Transverse colon (tissue), 4 donors: ENCODE measurements around the gene S100A3. TPM values are rescaled to one million over a fixed set of nuclear protein-coding genes. Genes with fewer than 3 reads are reported as not detected.
"Not testable (repeated sequence)": the region's sequence is repeated elsewhere in the genome, so short reads cannot be mapped to it uniquely, and the experiment has no call there.

ENCODE experiments used
- DNase-seq: peaks from one replicate; pipeline ENCODE4 v3.0.0-alpha.2; 2019
- H3K27ac ChIP-seq, 4 donors: fragments of 200-600 bp; sonication (generic); 2 replicates each; pipeline ENCODE4 v1.5.1; 2016 to 2018; ENCODE audit warnings: inconsistent platforms in 4 of 4
- H3K27me3 ChIP-seq: fragments of 200-600 bp; sonication (generic); 2 replicates; pipeline ENCODE4 v1.5.1; 2017; ENCODE audit warnings: inconsistent platforms
- H3K36me3 ChIP-seq, 4 donors: fragments of 200-600 bp; sonication (generic); 2 replicates each; pipeline ENCODE4 v1.5.1; 2017 to 2019; ENCODE audit warnings: inconsistent platforms in 4 of 4
- H3K4me1 ChIP-seq, 4 donors: fragments of 200-600 bp; sonication (generic); 2 replicates each; pipeline ENCODE4 v1.5.1; 2017 to 2020; ENCODE audit warnings: inconsistent platforms in 4 of 4
- H3K4me3 ChIP-seq, 4 donors: fragments of 200-600 bp; sonication (generic); 1 replicate in 1 of 4; 2 replicates in 3 of 4; pipeline versions ENCODE4 v1.5.1 to v1.6.1; 2017 to 2019; ENCODE audit warnings: inconsistent platforms in 4 of 4
- H3K9me3 ChIP-seq, 2 donors: fragments of 200-600 bp; sonication (generic); 2 replicates each; pipeline ENCODE4 v1.5.1; 2017 to 2019; ENCODE audit warnings: inconsistent platforms in 2 of 2
- EP300 ChIP-seq: sonication (generic); formaldehyde crosslinking; IDR thresholded peaks from one replicate; pipeline ENCODE4 v1.6.1; 2017; ENCODE audit warnings: antibody characterized with exemption, low read depth
- POLR2A ChIP-seq: fragments of 450-650 bp; IDR thresholded peaks from one replicate; pipeline ENCODE4 v1.6.1; 2016; ENCODE audit warnings: antibody characterized with exemption, mild to moderate bottlenecking, moderate library complexity
- POLR2AphosphoS5 ChIP-seq, 3 donors: sonication (generic); formaldehyde crosslinking; IDR thresholded peaks; one replicate each; pipeline ENCODE4 v1.6.1; 2016; ENCODE audit warnings: antibody characterized with exemption in 3 of 3
- WGBS, 2 donors: methylation state at CpG; one replicate each; pipeline ENCODE4 v1.1.5; 2018; ENCODE audit warnings: low coverage in 1 of 2; 5-methylcytosine and 5-hydroxymethylcytosine counted together
- in situ Hi-C, 4 donors: fragments of 200-750 bp; cut with MboI; loops; one replicate each; pipeline versions ENCODE4 v1.15.0 to v1.15.1; 2017; ENCODE audit warnings: low sequenced_read_pairs in 3 of 4, low pct_ligation_motif_present in 1 of 4, low pct_unique_long_range_greater_than_20kb in 1 of 4
- intact Hi-C: fragments of 100-400 bp; cut with DNase I; formaldehyde crosslinking; loops from one replicate; pipeline ENCODE4 v1.15.1; 2023; ENCODE audit warnings: low total_unique reads
- total RNA-seq, 4 donors: library from RNA; depleted of rRNA; stranded (reverse); fragments of >200 nt; gene quantifications; one replicate each; pipeline ENCODE4 v1.1.0, GENCODE V29; 2016
- TF ChIP-seq, protein P1 (sequence below), 5 experiments: fragments of 200-600 bp in 3 of 5; fragments of 450-650 bp in 2 of 5; sonication (generic) in 3 of 5; IDR thresholded peaks; 1 replicate in 2 of 5; 2 replicates in 3 of 5; pipeline ENCODE4 v1.5.1; 2016 to 2017; ENCODE audit warnings: antibody characterized with exemption in 5 of 5, inconsistent platforms in 3 of 5, mild to moderate bottlenecking in 2 of 5, moderate library complexity in 1 of 5

S100A3 gene
- total RNA-seq, 4 donors from 2014 or later: 0.64 TPM; not detected in 3

DNA sequence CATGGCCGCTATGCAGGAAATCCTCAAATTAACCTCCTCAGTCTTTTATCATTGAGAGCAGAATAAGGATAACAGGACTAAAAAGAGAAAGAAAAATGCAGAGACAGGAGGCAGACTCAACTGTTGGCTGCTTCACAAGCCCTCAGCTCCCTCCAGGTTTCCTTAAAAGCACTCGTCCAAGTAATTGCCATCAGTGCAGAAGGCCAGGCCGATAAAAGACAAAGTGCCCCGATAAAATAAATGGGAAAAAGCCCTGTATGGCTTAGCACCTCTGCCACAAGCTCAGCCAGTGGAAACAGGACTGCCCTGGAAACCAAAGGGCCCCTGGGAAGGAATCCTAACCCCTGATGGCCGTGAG, 21.4 kb downstream of the S100A3 start:
- no peaks in the 10 kb centered on the region for H3K27me3 ChIP-seq
- TF ChIP-seq, protein P1, sequence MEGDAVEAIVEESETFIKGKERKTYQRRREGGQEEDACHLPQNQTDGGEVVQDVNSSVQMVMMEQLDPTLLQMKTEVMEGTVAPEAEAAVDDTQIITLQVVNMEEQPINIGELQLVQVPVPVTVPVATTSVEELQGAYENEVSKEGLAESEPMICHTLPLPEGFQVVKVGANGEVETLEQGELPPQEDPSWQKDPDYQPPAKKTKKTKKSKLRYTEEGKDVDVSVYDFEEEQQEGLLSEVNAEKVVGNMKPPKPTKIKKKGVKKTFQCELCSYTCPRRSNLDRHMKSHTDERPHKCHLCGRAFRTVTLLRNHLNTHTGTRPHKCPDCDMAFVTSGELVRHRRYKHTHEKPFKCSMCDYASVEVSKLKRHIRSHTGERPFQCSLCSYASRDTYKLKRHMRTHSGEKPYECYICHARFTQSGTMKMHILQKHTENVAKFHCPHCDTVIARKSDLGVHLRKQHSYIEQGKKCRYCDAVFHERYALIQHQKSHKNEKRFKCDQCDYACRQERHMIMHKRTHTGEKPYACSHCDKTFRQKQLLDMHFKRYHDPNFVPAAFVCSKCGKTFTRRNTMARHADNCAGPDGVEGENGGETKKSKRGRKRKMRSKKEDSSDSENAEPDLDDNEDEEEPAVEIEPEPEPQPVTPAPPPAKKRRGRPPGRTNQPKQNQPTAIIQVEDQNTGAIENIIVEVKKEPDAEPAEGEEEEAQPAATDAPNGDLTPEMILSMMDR (IDR thresholded peaks at IDR 0.05): no peak
- TF ChIP-seq POLR2AphosphoS5 (IDR thresholded peaks at IDR 0.05) (no peak), EP300 (no peak), POLR2A (no peak)
- intact Hi-C loops (no loop called here), in situ Hi-C loops (loop anchor here in 1 of 4 donors (25.0 kb wide), 1 partner anchor 460 kb away; the partner anchor contains the start of genes JTB, RAB13 and RPS27)
- no peaks in the 10 kb centered on the region for H3K9me3 ChIP-seq
- no peak overlapping the region for H3K4me3 ChIP-seq
- H3K4me1 ChIP-seq: peaks cover 9 to 22% (median 10%) of the 10 kb centered on the region in 4 donors
- no peak for DNase-seq
- H3K27ac ChIP-seq: no peak overlapping the region
- no peaks in the 10 kb centered on the region for H3K36me3 ChIP-seq
- WGBS, 2 donors: 78 to 92% methylated on average over 4 to 5 of the region's 5 CpGs

DNA sequence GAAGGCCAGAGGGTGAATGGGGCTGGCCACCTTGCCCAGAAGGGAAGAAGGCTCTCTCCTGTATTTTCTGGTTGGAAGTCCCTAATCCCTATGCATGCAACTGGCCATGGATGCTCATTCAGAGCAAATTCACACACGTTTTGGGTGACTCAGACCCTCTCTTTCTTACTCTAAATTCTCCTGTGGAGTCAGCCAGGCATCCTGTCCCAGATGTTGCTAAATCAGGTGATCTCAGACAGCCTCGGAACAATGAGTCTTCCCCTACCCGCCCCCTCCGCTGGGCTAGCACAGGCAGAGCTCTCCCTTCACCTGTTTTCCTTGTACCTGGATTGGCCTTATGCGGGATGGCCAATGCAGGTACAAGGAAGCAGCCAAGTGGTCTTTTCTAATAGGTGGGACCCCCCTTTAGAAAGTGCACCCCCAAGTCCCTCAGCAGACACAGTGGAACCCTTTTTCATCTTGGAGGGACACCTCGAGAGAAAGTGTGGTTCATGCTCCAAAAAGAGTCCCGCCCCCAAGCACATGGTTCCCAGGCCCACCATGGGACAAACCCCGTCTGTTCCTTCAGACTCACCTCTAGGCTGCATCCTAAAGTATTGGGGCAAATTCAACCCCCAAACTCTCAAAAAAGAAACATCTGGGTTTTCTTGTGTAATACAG, 21.9 kb downstream of the S100A3 start:
- Histone ChIP-seq H3K36me3 (no peaks in the 10 kb centered on the region), H3K4me3 (no peak overlapping the region), H3K4me1 (peaks cover 4 to 17% (median 6%) of the 10 kb centered on the region in 4 donors), H3K27ac (no peak overlapping the region), H3K27me3 (no peaks in the 10 kb centered on the region), H3K9me3 (no peaks in the 10 kb centered on the region)
- TF ChIP-seq POLR2AphosphoS5 (IDR thresholded peaks at IDR 0.05): no peak
- no peak for TF ChIP-seq EP300
- intact Hi-C loops (no loop called here), in situ Hi-C loops (loop anchor here in 1 of 4 donors (25.0 kb wide), 1 partner anchor 460 kb away; the partner anchor contains the start of genes JTB, RAB13 and RPS27)
- no peak for DNase-seq
- 80 to 85% methylated on average over 2 to 8 of the region's 8 CpGs for WGBS, 2 donors

DNA sequence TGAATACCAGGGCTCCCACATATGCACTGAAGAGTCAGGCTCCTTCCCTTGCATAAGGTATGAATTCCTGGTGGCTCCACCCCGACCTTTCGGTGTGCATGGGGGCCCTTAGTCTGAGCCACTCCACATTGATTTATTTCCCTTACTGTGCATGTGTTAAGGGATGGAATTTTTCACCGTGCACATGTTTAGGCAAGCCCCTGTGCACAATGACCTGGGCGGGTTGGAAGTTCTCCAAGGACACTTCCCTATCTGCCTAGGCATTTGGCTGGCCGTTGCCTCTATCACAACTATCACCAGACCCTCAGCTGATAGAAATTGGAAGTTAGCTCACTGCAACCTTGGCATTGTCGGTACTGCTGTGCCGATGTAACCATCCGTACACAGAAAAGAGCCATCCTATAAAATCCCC, 22.9 kb downstream of the S100A3 start:
- 60% methylated on average over 8 of the region's 8 CpGs; no CpG with 5 or more reads in 1 of the 2 donors for WGBS, 2 donors
- intact Hi-C loops: no loop called here
- Histone ChIP-seq H3K27me3 (no peaks in the 10 kb centered on the region), H3K36me3 (no peaks in the 10 kb centered on the region), H3K4me1 (peaks cover 0 to 7% (median 0%) of the 10 kb centered on the region in 4 donors), H3K4me3 (no peak overlapping the region), H3K27ac (no peak overlapping the region), H3K9me3 (no peaks in the 10 kb centered on the region)
- no peak for DNase-seq
- TF ChIP-seq EP300: no peak
- TF ChIP-seq POLR2AphosphoS5 (IDR thresholded peaks at IDR 0.05): no peak
- TF ChIP-seq, protein P1 (IDR thresholded peaks at IDR 0.05): no peak
- TF ChIP-seq POLR2A: no peak
- in situ Hi-C loops: loop anchor here in 1 of 4 donors (25.0 kb wide), 1 partner anchor 461 kb away; the partner anchor contains the start of genes JTB, RAB13 and RPS27

DNA sequence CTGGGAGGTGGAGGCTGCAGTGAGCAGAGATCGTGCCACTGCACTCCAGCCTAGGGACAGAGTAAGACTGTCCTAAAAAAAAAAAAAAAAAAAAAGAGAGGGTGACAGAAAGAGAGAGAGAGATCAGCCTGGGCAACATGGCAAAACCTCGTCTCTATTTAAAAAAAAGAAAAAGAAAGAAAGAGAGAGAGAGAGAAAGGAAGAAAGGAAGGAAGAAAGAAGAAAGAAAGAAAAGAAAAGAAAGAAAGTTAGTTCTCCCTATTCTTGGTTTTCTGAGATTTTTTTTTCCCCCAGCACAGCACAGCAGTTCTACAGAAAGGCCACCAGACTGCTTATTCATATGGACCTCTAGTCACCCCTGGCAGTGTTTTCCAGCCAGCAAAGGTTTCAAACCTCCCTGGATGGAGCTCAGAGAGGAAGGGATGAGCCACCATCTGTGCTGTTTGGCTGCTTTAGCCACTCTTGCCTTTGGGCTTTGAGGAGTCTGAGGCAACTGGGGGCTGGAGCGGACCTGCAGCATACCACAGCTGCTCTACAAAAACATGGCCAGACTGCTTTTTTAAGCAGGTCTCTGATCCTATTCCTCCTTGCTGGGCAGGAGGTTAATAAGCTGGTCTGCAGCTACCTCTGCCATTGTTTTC, 23.9 kb downstream of the S100A3 start:
- Histone ChIP-seq H3K9me3 (no peaks in the 10 kb centered on the region), H3K27ac (no peak overlapping the region), H3K27me3 (no peaks in the 10 kb centered on the region), H3K4me3 (no peak overlapping the region), H3K4me1 (peaks cover 0 to 11% (median 0%) of the 10 kb centered on the region in 4 donors), H3K36me3 (no peaks in the 10 kb centered on the region)
- DNase-seq: no peak
- TF ChIP-seq, protein P1 (IDR thresholded peaks at IDR 0.05): no peak
- no peak for TF ChIP-seq POLR2AphosphoS5 (IDR thresholded peaks at IDR 0.05)
- no peak for TF ChIP-seq POLR2A
- no peak for TF ChIP-seq EP300
- in situ Hi-C loops: loop anchor here in 1 of 4 donors (25.0 kb wide), 1 partner anchor 462 kb away; the partner anchor contains the start of genes JTB, RAB13 and RPS27
- intact Hi-C loops: no loop called here
- 51% methylated on average over 3 of the region's 3 CpGs; no CpG with 5 or more reads in 1 of the 2 donors for WGBS, 2 donors

DNA sequence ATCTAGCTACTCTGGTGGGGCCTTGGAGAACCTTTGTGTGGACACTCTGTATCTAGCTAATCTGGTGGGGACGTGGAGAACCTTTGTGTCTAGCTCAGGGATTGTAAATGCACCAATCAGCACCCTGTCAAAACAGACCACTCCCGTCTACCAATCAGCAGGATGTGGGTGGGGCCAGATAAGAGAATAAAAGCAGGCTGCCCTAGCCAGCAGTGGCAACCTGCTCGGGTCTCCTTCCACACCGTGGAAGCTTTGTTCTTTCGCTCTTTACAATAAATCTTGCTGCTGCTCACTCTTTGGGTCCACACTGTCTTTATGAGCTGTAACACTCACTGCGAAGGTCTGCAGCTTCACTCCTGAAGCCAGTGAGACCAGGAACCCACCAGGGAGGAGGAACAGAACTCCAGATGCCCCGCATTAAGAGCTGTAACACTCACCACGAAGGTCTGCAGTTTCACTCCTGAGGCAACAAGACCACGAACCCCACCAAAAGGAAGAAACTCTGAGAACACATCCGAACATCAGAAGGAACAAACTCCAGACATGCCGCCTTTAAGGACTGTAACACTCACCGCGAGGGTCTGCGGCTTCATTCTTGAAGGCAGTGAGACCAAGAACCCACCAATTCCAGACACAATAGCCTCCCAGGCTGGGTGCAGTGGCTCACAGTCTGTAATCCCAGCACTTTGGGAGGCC, 26.6 kb downstream of the S100A3 start:
- peaks cover 0 to 11% (median 0%) of the 10 kb centered on the region in 4 donors for H3K4me1 ChIP-seq
- intact Hi-C loops, H3K27me3 ChIP-seq, H3K4me3 ChIP-seq, H3K9me3 ChIP-seq, DNase-seq, H3K27ac ChIP-seq, H3K36me3 ChIP-seq: not testable (repeated sequence)
- WGBS, 2 donors: 75% methylated on average over 13 of the region's 14 CpGs; no CpG with 5 or more reads in 1 of the 2 donors
- in situ Hi-C loops: loop anchor here in 3 of 4 donors (25.0 kb wide), 2 partner anchors 215 to 465 kb away; partner anchors contain the start of genes JTB (in 3 of the 3), RAB13 (in 3 of the 3), RPS27 (in 3 of the 3) and INTS3 (in 1 of the 3)

DNA sequence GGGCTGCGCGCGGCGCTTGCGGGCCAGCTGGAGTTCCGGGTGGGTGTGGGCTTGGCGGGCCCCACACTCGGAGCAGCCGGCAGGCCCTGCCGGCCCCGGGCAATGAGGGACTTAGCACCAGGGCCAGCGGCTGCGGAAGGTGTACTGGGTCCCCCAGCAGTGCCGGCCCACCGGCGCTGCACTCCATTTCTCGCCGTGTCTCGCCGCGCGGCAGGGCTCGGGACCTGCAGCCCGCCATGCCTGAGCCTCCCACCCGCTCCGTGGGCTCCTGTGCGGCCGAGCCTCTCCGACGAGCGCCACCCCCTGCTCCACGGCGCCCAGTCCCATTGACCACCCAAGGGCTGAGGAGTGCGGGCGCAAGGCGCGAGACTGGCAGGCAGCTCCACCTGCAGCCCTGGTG, 27.2 kb downstream of the S100A3 start:
- intact Hi-C loops, DNase-seq, H3K9me3 ChIP-seq, H3K36me3 ChIP-seq, H3K27me3 ChIP-seq, H3K4me3 ChIP-seq, H3K27ac ChIP-seq: not testable (repeated sequence)
- peaks cover 0 to 12% (median under 1%) of the 10 kb centered on the region in 4 donors for H3K4me1 ChIP-seq
- in situ Hi-C loops: loop anchor here in 3 of 4 donors (25.0 kb wide), 2 partner anchors 215 to 465 kb away; partner anchors contain the start of genes JTB (in 3 of the 3), RAB13 (in 3 of the 3), RPS27 (in 3 of the 3) and INTS3 (in 1 of the 3)
- WGBS, 2 donors: 97% methylated on average over 30 of the region's 37 CpGs; no CpG with 5 or more reads in 1 of the 2 donors
